Tibial nerve (tissue), 4 donors: ENCODE data around the gene A3GALT2. TPM values are rescaled to one million over a fixed set of nuclear protein-coding genes. Genes with fewer than 3 reads are reported as not detected.

Experiments
- DNase-seq, 2 donors: peaks; one replicate each; pipeline ENCODE4 v3.0.0-alpha.2; 2019; ENCODE audit warnings: low spot score in 2 of 2
- H3K27ac ChIP-seq, 4 donors: fragments of 200-600 bp; sonication (generic) in 3 of 4; one replicate each; pipeline ENCODE4 v1.5.1; 2017 to 2019; ENCODE audit warnings: mild to moderate bottlenecking in 1 of 4
- H3K27me3 ChIP-seq, 2 donors: fragments of 200-600 bp; sonication (generic) in 1 of 2; one replicate each; pipeline versions ENCODE4 v1.5.1 to v1.6.0; 2017 to 2019
- H3K36me3 ChIP-seq, 3 donors: fragments of 200-600 bp; sonication (generic); one replicate each; pipeline ENCODE4 v1.5.1; 2018 to 2019
- H3K4me1 ChIP-seq, 4 donors: fragments of 200-600 bp; sonication (generic) in 3 of 4; one replicate each; pipeline ENCODE4 v1.5.1; 2017 to 2019
- H3K4me3 ChIP-seq, 4 donors: fragments of 200-600 bp; sonication (generic) in 3 of 4; one replicate each; pipeline ENCODE4 v1.5.1; 2017 to 2019; ENCODE audit warnings: mild to moderate bottlenecking in 1 of 4, moderate library complexity in 1 of 4
- H3K9me3 ChIP-seq, 4 donors: fragments of 200-600 bp; sonication (generic) in 3 of 4; one replicate each; pipeline ENCODE4 v1.5.1; 2017 to 2019
- EP300 ChIP-seq, 2 donors: sonication (generic); formaldehyde crosslinking; IDR thresholded peaks; one replicate each; pipeline ENCODE4 v1.6.1; 2017; ENCODE audit warnings: antibody characterized with exemption in 2 of 2, mild to moderate bottlenecking in 1 of 2
- POLR2A ChIP-seq, 2 donors: fragments of 450-650 bp; IDR thresholded peaks; one replicate each; pipeline ENCODE4 v1.6.1; 2017; ENCODE audit warnings: antibody characterized with exemption in 2 of 2, mild to moderate bottlenecking in 2 of 2, moderate library complexity in 2 of 2
- WGBS, 2 donors: methylation state at CpG; one replicate each; pipeline ENCODE4 v1.1.5; 2018; 5-methylcytosine and 5-hydroxymethylcytosine counted together
- total RNA-seq, 4 donors: library from RNA; depleted of rRNA; stranded (reverse); fragments of >200 nt; gene quantifications; one replicate each; pipeline ENCODE4 v1.1.0, GENCODE V29; 2016
- TF ChIP-seq, protein P1 (sequence below), 5 experiments: fragments of 200-600 bp in 3 of 5; fragments of 450-650 bp in 2 of 5; sonication (generic) in 3 of 5; IDR thresholded peaks; one replicate each; pipeline ENCODE4 v1.5.1; 2016 to 2019; ENCODE audit warnings: antibody characterized with exemption in 5 of 5, mild to moderate bottlenecking in 3 of 5, moderate library complexity in 2 of 5

A3GALT2 gene
- total RNA-seq, 4 donors from 2014 or later, result 0.42 to 0.66 TPM; not detected in 2

GRCh38 chr1:33287317-33287716, 33.6 kb downstream of the A3GALT2 start:
- Histone ChIP-seq H3K4me3 (no peak overlapping the region), H3K36me3 (peaks cover 0 to 45% (median 0%) of the 10 kb centered on the region in 3 donors), H3K4me1 (peaks cover 0 to 27% (median 5%) of the 10 kb centered on the region in 4 donors), H3K27me3 (no peaks in the 10 kb centered on the region), H3K9me3 (no peaks in the 10 kb centered on the region), H3K27ac (no peak overlapping the region)
- TF ChIP-seq, protein P1, sequence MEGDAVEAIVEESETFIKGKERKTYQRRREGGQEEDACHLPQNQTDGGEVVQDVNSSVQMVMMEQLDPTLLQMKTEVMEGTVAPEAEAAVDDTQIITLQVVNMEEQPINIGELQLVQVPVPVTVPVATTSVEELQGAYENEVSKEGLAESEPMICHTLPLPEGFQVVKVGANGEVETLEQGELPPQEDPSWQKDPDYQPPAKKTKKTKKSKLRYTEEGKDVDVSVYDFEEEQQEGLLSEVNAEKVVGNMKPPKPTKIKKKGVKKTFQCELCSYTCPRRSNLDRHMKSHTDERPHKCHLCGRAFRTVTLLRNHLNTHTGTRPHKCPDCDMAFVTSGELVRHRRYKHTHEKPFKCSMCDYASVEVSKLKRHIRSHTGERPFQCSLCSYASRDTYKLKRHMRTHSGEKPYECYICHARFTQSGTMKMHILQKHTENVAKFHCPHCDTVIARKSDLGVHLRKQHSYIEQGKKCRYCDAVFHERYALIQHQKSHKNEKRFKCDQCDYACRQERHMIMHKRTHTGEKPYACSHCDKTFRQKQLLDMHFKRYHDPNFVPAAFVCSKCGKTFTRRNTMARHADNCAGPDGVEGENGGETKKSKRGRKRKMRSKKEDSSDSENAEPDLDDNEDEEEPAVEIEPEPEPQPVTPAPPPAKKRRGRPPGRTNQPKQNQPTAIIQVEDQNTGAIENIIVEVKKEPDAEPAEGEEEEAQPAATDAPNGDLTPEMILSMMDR (IDR thresholded peaks at IDR 0.05), result no peak
- no peak for TF ChIP-seq EP300 (IDR thresholded peaks at IDR 0.05)
- TF ChIP-seq POLR2A (IDR thresholded peaks at IDR 0.05), result no peak
- 59 to 72% methylated on average over 2 of the region's 2 CpGs for WGBS, 2 donors
- no peak for DNase-seq

GRCh38 chr1:33286451-33287185, 34.3 kb downstream of the A3GALT2 start:
- DNase-seq, result no peak
- peaks cover 0 to 27% (median 5%) of the 10 kb centered on the region in 4 donors for H3K4me1 ChIP-seq

GRCh38 chr1:33284049-33284448, 36.8 kb downstream of the A3GALT2 start:
- TF ChIP-seq POLR2A (IDR thresholded peaks at IDR 0.05) (no peak), EP300 (IDR thresholded peaks at IDR 0.05) (no peak)
- TF ChIP-seq, protein P1 (IDR thresholded peaks at IDR 0.05), result no peak
- no peak for DNase-seq

More at GRCh38 chr1:33286451-33287185, 34.3 kb downstream of the A3GALT2 start:
- TF ChIP-seq, protein P1 (IDR thresholded peaks at IDR 0.05), result no peak
- TF ChIP-seq EP300 (IDR thresholded peaks at IDR 0.05) (no peak), POLR2A (IDR thresholded peaks at IDR 0.05) (no peak)
- WGBS, 2 donors, result 51 to 56% methylated on average over 8 of the region's 8 CpGs
- H3K9me3 ChIP-seq, result no peaks in the 10 kb centered on the region
- H3K4me3 ChIP-seq, result no peak overlapping the region
- H3K27ac ChIP-seq, result peak overlapping the region in 2 of 4 donors; percentile 1 to 66
- H3K36me3 ChIP-seq, result peaks cover 0 to 52% (median 5%) of the 10 kb centered on the region in 3 donors
- H3K27me3 ChIP-seq, result no peaks in the 10 kb centered on the region

DNA sequence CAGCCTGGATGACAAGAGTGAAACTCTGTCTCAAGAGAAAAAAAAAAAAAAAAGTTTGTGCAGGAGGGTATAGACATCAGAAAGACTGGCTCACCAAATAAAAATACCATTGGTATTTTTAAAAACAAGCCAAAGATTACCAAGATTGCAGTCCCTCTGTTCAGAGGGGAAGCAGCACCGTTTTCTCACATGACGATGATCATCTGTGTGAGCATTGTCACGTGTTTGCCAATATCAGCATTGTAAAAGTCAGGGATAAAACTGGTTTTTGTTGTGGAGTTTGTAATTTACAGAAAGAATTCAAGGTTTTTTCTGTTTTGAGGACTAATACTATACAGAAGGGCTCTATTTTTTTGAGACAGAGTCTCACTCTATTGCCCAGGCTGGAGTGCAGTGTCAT, 38.1 kb downstream of the A3GALT2 start:
- H3K27me3 ChIP-seq, result no peaks in the 10 kb centered on the region
- H3K4me1 ChIP-seq, result peaks cover 0 to 15% (median 5%) of the 10 kb centered on the region in 4 donors
- H3K9me3 ChIP-seq, result no peaks in the 10 kb centered on the region
- no peak overlapping the region for H3K27ac ChIP-seq
- peaks cover 0 to 74% (median 10%) of the 10 kb centered on the region in 3 donors for H3K36me3 ChIP-seq
- WGBS, 2 donors, result 74 to 82% methylated on average over 3 of the region's 3 CpGs
- DNase-seq, result no peak
- no peak overlapping the region for H3K4me3 ChIP-seq
- TF ChIP-seq EP300 (IDR thresholded peaks at IDR 0.05) (no peak), POLR2A (IDR thresholded peaks at IDR 0.05) (no peak)
- TF ChIP-seq, protein P1 (IDR thresholded peaks at IDR 0.05), result no peak

More at GRCh38 chr1:33284049-33284448, 36.8 kb downstream of the A3GALT2 start:
- WGBS, 2 donors, result 74 to 76% methylated on average over 6 of the region's 6 CpGs
- H3K4me3 ChIP-seq, result no peak overlapping the region
- peaks cover 0 to 66% (median 10%) of the 10 kb centered on the region in 3 donors for H3K36me3 ChIP-seq
- H3K27me3 ChIP-seq, result no peaks in the 10 kb centered on the region
- no peak overlapping the region for H3K27ac ChIP-seq
- H3K4me1 ChIP-seq, result peaks cover 0 to 19% (median 5%) of the 10 kb centered on the region in 4 donors
- H3K9me3 ChIP-seq, result no peaks in the 10 kb centered on the region
